ENCODE measurements around the gene SNX14.

The SNX14 gene

DNA sequence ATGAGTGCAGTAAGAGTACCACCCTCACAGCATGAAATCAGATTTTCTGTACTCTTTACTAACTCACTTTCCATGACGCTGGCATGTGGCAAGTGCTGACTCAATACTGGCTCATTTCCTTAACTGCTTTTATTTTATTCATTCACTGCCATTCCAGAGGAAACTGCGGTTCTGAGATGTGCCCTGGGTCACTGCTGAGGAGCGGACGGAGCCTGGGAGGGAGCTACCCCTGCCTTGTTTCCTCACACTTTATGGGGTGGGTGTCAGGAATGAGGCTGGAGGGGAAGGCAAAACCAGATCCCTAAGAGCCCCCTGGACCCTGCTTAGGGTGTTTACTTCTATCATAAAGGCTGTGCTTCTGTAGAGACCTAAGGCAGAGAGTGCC is 129.4 kb downstream of the SNX14 start:
- DNase-seq (ENCODE audit: low spot score): peak; percentile 78

DNA sequence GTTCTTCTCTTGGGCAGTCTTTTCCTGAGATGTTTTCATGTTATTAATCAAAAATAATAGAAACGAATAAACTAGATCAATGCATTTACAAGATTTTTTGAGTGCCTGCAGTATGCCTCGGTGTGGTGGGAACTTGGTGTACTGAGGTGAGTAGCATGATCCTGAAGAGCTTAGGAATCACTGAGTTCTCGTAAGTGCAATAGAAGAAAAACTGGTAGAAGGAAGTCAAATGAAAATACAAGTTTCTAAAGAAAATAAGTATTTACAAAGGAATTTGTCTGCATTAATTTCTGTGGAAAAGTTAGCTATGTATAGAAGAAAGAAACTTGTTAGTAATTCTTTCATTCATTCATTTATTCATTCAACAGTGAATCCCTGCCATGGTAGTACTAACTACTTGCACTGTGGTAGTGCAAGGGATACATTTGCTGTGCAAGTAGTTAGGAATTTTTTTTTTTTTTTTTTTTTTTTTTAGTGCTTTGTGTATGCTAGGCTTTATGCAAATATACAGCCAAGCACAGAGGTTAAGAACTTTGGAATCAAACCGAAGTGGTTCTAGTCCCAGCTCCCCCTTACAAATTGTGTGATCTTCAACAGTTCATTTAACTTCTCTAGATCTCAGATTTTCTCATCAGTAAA is 129.9 kb downstream of the SNX14 start:
- DNase-seq (ENCODE audit: low spot score): no peak

DNA sequence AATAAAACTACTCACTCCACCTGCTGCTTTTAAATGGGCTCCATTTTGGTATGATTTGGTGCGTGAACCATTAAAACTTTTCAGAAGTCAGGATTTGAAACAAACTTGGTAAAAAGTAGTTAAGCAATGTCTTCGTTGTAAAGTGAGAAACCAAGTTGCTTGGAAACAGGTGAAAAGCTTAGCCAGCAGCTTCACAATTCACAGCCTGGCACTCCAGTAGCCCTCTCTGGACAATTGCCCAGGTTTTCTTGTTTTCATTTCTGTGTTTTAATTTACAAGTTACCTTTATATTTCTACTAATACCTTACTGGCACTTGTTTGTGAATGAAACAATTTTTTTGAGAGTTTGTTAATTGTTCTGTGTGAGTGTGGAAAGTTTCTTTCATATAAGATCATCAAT is 131.0 kb downstream of the SNX14 start:
- no peak for DNase-seq (ENCODE audit: low spot score)

DNA sequence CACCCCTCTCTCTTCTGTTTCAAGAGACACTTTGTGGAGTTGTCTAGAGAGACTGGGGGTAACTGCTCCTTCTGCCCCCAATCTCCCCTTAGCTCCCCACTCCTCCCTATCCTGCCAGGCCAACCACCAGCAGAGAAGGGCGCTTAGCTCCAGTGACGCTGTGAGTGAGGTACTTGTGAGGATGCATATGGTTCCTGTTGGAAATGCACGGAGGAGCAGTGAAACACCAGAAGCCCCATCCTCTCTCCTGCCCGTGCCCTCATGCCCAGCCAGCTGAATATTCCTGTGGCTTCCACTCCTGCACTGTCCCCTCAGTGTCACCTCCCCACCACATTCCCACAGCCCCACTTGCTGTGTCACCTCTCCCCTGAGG is 131.9 kb downstream of the SNX14 start:
- DNase-seq (ENCODE audit: low spot score): no peak

DNA sequence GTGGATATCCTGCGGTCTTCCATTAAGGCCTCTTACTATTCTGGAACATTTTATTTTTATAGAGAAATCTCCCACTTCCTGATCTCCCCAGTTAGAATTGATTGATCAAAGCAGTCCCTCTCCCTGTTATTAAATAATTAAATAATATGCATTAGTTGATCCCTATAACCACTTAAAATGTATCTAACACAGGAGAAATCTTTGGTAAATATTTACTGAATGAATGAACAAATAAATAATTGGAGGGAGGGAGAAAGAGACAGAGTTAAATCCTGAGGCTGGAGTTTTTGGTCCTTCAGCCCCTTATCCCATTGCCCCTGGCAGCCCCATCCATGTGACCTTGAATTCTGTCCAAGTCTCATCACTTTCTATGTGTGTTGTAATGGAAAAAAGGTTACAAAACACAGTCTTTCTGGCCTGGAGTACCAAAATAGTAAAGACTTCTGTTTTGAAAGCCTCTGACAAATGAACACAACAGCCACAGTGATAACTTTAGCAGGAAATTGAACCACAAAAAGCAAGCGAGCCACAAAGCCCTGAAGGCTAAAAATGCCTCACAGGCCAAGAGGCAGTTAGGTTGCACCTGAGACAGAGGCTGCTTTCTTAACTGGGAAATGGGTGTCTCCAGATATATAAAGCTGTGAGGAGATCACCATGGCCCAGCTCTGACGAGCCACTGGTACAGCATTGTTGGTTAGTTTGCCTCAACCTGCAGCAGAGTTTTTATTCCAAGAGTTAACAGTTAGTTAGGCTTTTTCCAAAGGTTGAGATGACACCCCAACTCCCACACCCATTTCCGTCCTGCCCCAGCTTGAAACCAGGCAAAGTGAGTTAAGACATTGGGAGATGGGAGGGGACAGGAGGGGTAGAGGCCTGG is 132.5 kb downstream of the SNX14 start:
- DNase-seq (ENCODE audit: low spot score): no peak

DNA sequence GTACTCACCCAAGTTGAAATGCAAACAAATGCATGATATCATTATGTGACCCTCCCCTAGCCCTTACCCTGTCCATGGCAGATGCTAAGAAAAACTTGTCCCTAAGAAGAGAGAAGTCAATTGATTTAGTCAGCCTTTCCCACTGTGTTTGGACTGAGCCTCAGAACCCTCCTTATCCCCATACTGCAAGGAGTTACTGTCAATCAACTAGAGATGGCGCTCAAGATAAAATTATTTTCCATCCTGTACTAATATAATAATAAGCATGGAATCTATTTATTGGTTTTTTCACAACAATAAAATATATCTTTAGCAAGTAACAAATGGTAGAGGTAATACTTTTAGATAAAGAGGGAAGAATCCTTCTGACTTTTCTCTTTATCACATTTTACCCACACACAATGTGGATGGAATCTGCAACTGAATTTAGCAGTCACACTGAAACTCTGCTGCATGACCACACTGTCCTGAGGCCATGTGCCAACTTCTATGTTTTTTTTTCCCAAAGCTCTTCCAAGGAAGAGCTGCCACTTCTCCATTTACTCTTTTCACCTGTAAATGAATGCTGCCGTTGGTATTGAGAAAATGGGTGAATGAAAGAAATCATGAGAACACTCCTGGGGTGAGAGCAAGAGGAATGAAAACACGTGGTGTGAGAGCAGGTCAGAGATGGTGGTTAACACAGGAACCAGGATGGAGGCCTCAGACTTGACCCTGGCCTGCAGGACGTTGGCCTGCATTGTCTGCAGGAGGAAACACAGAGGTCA is 133.3 kb downstream of the SNX14 start:
- DNase-seq (ENCODE audit: low spot score): no peak

DNA sequence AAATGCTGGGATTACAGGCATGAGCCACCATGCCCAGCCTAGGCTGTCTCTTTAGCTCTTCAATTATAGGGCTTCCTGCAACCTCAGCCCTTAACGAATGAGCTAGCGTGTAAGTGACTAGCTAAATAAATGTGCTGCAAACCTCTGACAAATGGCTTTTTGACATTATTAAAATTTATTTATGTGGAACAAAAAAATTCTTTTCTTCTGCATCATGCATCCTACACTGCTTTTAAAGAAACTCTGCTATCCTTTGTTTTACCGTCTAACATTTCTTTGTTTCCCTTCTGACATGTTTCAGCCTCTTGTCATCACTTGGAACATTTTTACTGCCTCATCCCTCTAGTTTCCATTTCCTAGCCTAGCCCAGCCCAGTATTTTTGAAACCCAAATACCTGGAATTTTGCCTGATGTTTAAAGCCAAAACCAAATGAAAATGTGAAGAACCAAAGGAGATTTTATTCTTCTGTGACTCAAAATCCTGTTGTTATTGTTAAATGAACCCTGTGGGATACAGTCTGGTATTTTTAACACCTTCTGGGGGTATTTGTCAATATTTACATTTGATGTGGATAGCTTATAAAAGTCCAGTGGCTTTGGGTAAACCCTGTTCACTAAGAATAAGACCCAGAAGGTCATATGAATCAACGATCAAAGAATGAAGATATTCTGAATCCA is 134.3 kb downstream of the SNX14 start:
- DNase-seq (ENCODE audit: low spot score): peak; percentile 41

DNA sequence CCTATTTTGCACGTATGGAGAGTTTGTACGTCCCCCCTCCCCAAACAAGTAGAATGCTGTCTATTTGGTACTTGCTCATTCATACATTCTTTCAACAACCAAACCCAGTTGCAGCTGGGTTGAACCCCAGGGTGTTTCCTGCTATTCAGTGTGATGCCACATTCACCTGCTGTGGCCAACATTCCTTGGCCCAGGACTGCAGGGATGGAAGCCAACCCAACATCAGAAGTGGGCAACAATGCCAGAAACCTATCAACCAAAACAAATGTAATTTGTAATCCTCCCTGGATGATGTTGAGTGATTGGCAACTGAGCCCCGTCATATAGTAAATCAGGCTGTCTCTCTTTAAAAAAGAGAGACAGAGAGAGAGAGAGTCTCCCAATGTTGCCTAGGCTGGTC is 134.9 kb downstream of the SNX14 start:
- DNase-seq (ENCODE audit: low spot score): no peak

DNA sequence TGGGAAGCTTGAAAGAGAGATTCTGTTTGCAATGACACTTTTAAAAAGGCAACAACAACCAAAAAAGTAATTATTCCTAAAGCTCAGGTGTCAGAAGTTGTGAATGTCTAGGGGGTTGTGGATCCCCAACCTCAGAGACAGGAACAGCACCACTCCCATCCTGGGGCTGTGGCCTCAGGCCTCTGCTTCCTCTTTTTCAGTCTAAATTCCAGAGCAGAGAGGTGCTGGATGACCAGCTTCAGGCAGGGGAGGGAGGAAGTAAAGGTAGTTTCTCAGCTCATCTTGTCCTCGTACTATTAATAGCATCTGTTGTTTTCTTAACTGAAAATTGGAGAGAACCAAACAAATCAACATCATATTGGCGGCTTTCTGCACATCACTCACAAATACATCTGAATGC is 135.5 kb downstream of the SNX14 start:
- DNase-seq (ENCODE audit: low spot score): no peak

DNA sequence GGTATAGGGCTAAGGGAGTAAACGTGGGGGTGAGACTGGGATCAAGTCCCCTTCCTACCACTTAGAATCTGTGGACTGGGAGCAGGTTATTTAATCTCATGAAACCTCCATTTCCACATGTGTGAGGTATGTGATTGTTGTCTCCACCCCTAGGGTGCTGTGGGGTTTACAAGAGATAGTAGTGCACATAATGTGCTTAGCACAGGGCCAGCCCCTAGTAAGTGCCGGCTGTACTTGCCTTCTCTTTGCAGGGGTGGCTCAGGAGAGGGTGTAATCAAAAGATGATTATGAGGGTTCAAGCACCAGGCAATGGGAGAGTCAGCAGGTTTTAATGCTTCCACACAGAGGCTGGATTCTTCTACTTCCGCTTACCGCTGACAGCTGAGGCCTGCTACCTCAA is 136.9 kb downstream of the SNX14 start:
- no peak for DNase-seq (ENCODE audit: low spot score)

Measured in SW480 (cell line).